Measurements from ENCODE around the gene MED15. TPM values are rescaled to one million over a fixed set of nuclear protein-coding genes. Genes with fewer than 3 reads are reported as not detected.
A peak's percentile ranks its signal among the peaks of the same experiment; 100 is the strongest.
"Not testable (repeated sequence)": the region's sequence is repeated elsewhere in the genome, so short reads cannot be mapped to it uniquely, and the experiment has no call there.

Gene MED15
- total and polyA plus RNA-seq, 10 donors: 32.2 to 162 (median 89.7) TPM

DNA sequence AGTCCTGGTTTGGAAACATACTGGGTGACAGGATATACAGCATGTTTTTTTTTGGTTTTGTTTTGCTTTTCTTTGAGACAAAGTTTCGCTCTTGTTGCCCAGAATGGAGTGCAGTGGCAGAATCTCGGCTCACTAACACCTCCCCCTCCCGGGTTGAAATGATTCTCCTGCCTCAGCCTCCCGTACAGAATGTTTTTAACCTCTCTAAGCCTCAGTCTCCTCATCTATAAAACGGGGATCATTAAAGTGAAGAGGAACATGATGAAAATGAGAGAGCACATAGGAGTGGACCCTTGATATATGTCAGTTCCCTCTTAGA, 41.7 kb upstream of the MED15 start:
- Histone ChIP-seq H3K4me3 (no peak overlapping the region), H3K27ac (peak overlapping the region in 3 of 8 donors; percentile 92 to 98 (median 94)), H3K4me1 (peaks cover 0 to 55% (median 37%) of the 10 kb centered on the region in 6 donors), H3K27me3 (replicated peaks in 1 of 7) (no peaks in the 10 kb centered on the region), H3K36me3 (peaks cover 0 to 42% (median 4%) of the 10 kb centered on the region in 6 donors), H3K9me3 (no peaks in the 10 kb centered on the region)
- no peak for TF ChIP-seq POLR2AphosphoS5 (IDR thresholded peaks at IDR 0.05)
- TF ChIP-seq, protein P1, sequence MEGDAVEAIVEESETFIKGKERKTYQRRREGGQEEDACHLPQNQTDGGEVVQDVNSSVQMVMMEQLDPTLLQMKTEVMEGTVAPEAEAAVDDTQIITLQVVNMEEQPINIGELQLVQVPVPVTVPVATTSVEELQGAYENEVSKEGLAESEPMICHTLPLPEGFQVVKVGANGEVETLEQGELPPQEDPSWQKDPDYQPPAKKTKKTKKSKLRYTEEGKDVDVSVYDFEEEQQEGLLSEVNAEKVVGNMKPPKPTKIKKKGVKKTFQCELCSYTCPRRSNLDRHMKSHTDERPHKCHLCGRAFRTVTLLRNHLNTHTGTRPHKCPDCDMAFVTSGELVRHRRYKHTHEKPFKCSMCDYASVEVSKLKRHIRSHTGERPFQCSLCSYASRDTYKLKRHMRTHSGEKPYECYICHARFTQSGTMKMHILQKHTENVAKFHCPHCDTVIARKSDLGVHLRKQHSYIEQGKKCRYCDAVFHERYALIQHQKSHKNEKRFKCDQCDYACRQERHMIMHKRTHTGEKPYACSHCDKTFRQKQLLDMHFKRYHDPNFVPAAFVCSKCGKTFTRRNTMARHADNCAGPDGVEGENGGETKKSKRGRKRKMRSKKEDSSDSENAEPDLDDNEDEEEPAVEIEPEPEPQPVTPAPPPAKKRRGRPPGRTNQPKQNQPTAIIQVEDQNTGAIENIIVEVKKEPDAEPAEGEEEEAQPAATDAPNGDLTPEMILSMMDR (IDR thresholded peaks at IDR 0.05 in 8 of 11, conservative IDR thresholded peaks at IDR 0.05 in 3 of 11): no peak
- TF ChIP-seq POLR2A (IDR thresholded peaks at IDR 0.05): no peak
- 72 to 94% (median 87%) methylated on average over 5 of the region's 5 CpGs for WGBS, 5 donors
- intact Hi-C loops (cut with DNase I; ENCODE audit: low total_unique reads): no loop called here
- no peak for DNase-seq

DNA sequence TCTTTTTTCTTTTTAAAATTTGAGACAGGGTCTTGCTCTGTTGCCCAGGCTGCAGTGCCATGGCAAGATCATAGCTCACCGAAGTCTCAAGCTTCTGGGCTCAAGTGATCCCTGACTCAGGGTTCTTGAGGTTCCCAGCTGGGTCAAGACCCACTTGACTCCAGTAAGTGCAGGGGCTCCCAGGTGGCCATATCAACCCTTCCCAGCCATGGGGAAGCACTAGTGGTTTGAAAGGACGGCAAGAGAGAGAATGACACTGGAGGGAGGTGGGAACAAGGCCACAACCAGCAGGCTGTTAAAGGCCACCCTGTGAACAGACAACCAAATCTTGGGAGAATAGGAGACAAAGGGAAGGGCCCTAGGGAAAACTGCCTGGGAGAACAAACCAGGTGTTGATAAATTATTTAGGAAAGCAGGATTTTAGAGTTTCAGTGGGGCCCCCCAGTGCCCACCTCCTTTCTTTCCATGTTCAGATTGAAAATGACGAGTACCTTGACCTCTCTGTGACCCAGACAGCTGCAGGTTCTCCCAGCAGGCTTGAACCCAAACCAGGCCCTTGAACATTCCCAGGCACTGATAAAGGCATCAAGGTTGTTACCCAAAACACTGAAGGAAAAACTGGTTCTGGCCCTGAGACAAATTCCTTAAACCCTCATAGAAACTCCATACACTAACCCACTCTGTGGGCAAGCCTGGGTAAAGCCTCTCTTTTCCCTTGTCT, 40.6 kb upstream of the MED15 start:
- no peaks in the 10 kb centered on the region for H3K27me3 ChIP-seq (replicated peaks in 1 of 7)
- TF ChIP-seq POLR2AphosphoS5 (IDR thresholded peaks at IDR 0.05): no peak
- TF ChIP-seq POLR2A (IDR thresholded peaks at IDR 0.05): no peak
- TF ChIP-seq, protein P1 (IDR thresholded peaks at IDR 0.05 in 8 of 11, conservative IDR thresholded peaks at IDR 0.05 in 3 of 11): no peak
- intact Hi-C loops (cut with DNase I; ENCODE audit: low total_unique reads): no loop called here
- no peak overlapping the region for H3K4me3 ChIP-seq
- H3K4me1 ChIP-seq: peaks cover 0 to 53% (median 37%) of the 10 kb centered on the region in 6 donors
- peaks cover 0 to 49% (median 13%) of the 10 kb centered on the region in 6 donors for H3K36me3 ChIP-seq
- 79 to 91% (median 84%) methylated on average over 3 of the region's 3 CpGs for WGBS, 5 donors
- no peaks in the 10 kb centered on the region for H3K9me3 ChIP-seq
- peak; percentile 32 for DNase-seq
- H3K27ac ChIP-seq: no peak overlapping the region

DNA sequence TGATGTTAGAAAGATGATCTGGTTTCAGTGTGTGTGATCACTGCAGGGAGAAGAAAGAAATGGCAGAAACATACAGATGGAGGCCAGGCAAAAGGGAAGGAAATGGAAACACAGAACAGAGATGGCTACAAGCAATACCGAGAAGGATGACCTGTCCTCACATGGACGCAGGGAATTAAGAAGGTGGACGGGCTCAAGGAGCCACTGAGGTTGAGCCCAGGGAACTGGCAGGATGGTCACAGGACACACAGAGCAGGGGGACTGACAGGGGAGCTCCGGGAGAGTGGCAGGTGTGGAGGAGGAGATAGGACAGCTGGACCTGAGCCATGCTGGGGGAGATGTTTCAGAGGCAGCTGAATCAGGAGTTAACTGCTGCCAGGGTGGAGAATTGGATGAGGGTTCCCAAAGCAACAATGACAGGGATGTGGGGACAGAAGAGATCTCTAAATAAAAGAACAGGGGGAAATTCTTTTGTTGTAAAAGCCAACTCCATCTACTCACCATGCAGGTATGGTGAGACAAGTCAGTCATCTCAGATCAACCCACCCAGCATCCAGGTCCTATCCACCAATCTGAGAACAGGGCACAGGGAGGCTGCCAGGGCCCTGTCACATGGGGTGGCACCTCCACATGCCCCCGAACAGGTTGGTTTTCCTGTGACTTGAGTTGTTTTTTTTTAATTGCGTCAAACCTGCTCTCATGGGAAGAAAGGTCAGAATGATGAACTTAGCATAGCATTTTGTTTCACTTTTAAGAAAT, 38.1 kb upstream of the MED15 start:
- peak; percentile 48 for DNase-seq
- Histone ChIP-seq H3K36me3 (peaks cover 0 to 46% (median 13%) of the 10 kb centered on the region in 6 donors), H3K4me1 (peaks cover 0 to 28% (median 16%) of the 10 kb centered on the region in 6 donors), H3K4me3 (no peak overlapping the region), H3K9me3 (no peaks in the 10 kb centered on the region), H3K27ac (no peak overlapping the region), H3K27me3 (replicated peaks in 1 of 7) (no peaks in the 10 kb centered on the region)
- TF ChIP-seq, protein P1 (IDR thresholded peaks at IDR 0.05 in 8 of 11, conservative IDR thresholded peaks at IDR 0.05 in 3 of 11): no peak
- TF ChIP-seq POLR2AphosphoS5 (IDR thresholded peaks at IDR 0.05) (no peak), POLR2A (IDR thresholded peaks at IDR 0.05) (no peak)
- intact Hi-C loops (cut with DNase I; ENCODE audit: low total_unique reads): no loop called here
- WGBS, 5 donors: 81 to 88% (median 84%) methylated on average over 6 of the region's 6 CpGs

DNA sequence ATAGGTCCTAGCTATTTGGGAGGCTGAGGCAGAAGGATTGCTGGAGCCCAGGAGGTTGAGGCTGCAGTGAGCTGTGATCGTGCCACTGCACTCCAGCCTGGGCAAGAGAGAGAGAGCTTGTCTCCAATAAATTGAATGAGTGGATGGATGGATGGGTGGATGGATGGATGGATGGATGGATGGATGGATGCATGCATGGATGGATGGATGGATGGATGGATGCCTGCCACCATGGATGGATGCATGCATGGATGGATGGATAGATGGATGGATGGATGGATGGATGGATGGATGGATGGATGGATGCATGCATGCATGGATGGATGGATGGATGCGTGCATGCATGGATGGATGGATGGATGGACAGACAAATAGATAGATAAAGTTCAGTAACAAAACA, 36.9 kb upstream of the MED15 start:
- peaks cover 0 to 33% (median 13%) of the 10 kb centered on the region in 6 donors for H3K36me3 ChIP-seq
- H3K27ac ChIP-seq; H3K4me3 ChIP-seq; intact Hi-C loops (cut with DNase I; ENCODE audit: low total_unique reads); H3K9me3 ChIP-seq; H3K27me3 ChIP-seq (replicated peaks in 1 of 7): not testable (repeated sequence)
- 95 to 98% (median 97%) methylated on average over 2 of the region's 2 CpGs for WGBS, 5 donors
- peaks cover 0 to 20% (median 4%) of the 10 kb centered on the region in 6 donors for H3K4me1 ChIP-seq
- DNase-seq: peak; percentile 6
